ENCODE results near the gene PRKAG3.

- TF ChIP-seq EZH2phosphoT487 (IDR thresholded peaks at IDR 0.05; ENCODE audit: insufficient read depth, low read depth) (no peak; the same call in 1 of the 2 replicates), EZH2 (IDR thresholded peaks at IDR 0.05; ENCODE audit: insufficient read depth, poor library complexity, severe bottlenecking) (peak; percentile 94)
Observed at GRCh38 chr2:218858671-218859555, 27.3 kb upstream of the PRKAG3 start.
